Endometrium (tissue), 2 donors: ENCODE measurements around the gene ZFTA.
"Not testable (repeated sequence)": the region's sequence is repeated elsewhere in the genome, so short reads cannot be mapped to it uniquely, and the experiment has no call there.

Experiments used
- FAIRE-seq: peaks from 2 replicates; lab custom pipeline; 2012; peaks lifted over from hg19 to GRCh38; lab: Jason Lieb, UNC
- donor health status: control.
- donor health status: control.

ZFTA gene

DNA sequence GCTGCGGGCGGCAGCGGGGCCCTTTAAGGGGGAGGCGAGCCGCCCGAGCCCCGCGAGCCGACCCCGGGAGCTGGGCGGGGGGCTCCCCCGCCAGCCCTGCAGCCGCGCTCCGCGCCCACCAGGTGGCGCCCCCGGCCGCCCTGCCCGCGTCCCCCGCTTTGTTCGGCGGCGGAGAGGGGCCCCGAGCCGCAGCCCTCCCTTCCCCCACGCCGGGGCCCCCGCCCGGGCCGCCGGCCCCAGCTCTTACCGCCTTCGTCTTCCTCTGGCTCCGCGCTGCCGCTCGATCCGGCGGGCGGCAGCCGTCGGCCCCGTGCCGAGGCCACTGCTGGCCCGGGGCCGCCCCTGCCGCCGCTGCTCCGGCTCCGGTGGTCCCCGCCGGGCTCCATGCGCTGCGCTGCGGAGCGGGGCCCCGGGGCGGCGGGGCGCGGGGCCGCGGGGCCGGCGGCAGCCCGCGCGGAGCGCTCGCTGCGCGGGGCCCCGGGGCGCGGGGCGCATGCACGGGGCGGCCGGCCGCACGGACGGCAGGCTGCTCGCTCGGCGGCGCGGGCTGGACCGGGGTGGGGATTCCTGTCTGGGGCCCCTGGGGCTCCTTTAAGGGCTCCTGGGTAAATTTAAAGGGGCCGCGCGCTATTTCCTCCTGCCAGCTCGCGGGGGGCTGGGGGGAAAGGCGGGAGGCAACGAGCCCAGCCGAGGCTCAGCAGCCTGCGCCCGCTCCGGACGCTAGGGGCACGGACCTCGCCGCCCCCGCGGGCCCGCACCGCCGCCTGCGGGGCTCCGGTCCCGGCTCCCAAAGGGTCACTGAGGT is at the start of gene ZFTA:
TSS of gene ZFTA (minus strand) at position 539 of the 805 bp plus-strand sequence. CDS start at position 386, 153 bp downstream.
- no peak for FAIRE-seq

DNA sequence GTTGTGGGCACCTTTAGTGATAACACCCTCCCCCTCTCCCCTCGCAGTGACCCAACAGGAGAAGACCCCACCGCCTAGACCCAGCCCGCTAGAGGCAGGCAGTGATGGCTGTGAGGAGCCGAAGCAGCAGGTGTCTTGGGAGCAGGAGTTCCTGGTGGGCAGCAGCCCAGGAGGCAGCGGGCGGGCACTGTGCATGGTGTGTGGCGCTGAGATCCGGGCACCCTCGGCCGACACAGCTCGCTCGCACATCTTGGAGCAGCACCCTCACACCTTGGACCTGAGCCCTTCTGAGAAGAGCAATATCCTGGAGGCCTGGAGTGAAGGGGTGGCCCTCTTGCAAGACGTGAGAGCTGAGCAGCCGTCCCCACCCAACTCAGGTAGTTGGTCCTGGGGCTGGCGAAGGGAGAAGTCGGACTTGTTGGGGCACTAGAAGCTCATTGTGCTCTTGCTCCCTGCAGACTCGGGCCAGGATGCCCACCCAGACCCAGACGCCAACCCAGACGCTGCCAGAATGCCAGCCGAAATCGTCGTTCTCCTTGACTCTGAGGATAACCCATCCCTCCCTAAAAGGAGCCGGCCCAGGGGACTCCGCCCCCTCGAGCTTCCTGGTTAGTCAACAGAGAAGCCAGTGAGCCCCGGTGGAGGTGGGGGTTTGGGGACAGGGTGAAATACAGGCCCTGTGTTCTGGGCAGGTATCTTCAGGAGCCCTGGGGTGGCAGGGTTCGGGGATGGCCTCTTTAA is 49.4 kb upstream of the ZFTA start:
- FAIRE-seq = no peak

DNA sequence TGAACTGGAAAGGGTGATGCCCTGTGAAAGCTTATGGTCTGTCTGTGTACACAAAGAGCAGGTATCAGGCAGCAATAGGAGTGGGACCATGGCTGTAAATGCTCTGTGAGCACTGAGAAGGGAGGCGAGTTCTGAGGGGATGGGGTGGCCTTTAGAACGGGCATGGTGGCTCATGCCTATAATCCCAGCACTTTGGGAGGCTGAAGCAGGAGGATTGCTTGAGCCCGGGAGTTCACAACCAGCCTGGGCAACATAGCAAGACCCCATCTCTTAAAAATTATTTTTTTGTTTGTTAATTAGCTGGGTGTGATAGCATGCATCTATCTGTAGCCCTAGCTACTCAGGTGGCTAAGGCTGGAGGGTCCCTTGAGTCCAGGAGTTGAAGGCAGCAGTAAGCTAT is 48.2 kb upstream of the ZFTA start:
- FAIRE-seq = no peak

GRCh38 chr11:63816166-63816565 is 47.6 kb upstream of the ZFTA start:
- no peak for FAIRE-seq

GRCh38 chr11:63814383-63814736 is 45.8 kb upstream of the ZFTA start:
- FAIRE-seq = no peak

- no peak for FAIRE-seq
These were observed 45.2 kb upstream of the ZFTA start for GRCh38 chr11:63813563-63814382.

GRCh38 chr11:63813035-63813562 is 44.5 kb upstream of the ZFTA start, which contains the start of gene SPINDOC:
TSS of gene SPINDOC (plus strand) at chr11:63813456. CDS start at chr11:63813687, 231 bp downstream.
- no peak for FAIRE-seq

GRCh38 chr11:63811522-63811921 is 42.9 kb upstream of the ZFTA start:
- no peak for FAIRE-seq

GRCh38 chr11:63810383-63810782 is 41.8 kb upstream of the ZFTA start:
- not testable (repeated sequence) for FAIRE-seq

- no peak for FAIRE-seq
These were observed 37.4 kb upstream of the ZFTA start for GRCh38 chr11:63805844-63806415.

DNA sequence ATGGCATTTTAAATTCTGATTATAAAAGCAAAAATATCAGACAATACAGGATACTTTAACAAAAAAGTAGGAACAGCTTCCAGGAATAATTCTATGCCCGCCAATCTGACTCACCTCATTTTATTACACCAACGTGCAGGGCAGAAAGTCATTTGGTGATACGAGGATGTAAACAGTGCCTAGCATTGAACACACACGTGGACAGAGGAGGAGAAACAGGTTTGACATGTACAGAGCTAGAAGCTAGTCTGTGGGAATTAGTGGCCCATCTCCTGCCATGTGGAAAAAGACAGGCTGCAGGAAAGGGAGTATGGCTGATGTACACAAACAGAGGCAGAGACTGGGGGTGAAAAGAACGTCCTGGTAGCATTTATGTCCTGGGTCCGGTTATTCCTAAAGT is 35.7 kb upstream of the ZFTA start:
- no peak for FAIRE-seq

- no peak for FAIRE-seq
These were observed 34.3 kb upstream of the ZFTA start for GRCh38 chr11:63802637-63803414.

DNA sequence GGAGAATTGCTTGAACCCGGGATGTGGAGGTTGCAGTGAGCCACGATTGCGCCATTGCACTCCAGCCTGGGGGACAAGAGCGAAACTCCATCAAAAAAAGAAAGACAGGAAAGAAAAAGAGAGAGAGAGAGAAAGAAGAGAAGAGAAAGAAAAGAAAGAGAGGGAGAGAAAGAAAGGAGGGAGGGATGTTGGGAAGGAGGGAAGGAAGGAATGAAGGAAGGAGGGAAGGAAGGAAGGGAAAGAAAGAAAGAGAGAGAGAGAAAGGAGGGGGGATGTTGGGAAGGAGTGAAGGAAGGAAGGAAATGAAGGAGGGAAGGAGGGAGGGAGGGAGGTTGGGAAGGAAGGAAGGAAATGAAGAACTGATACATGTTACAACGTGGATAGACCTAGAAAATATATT is 32.3 kb upstream of the ZFTA start:
- no peak for FAIRE-seq

- no peak for FAIRE-seq
These were observed 26.5 kb upstream of the ZFTA start for GRCh38 chr11:63795066-63795465.

DNA sequence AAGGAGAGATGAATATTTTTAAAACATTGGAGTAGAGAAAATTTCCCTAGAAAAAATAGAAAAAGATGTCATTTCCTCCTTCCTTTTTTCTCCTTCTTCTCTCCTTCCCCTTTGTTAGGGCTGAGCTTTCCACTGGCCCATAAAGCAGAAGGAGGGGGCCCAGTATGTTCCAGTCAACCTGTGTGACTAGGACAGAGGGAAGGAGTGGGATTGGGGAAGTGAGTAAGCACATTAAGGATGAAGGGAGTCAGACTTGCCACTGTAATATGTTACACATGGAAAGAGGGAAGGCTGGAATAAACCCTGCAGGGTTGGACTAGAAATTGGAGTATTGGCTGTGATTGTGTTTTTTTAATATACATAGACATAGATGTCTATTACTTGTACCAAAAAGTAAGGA is 24.6 kb upstream of the ZFTA start:
- no peak for FAIRE-seq

GRCh38 chr11:63791495-63792167 is 23.1 kb upstream of the ZFTA start:
- FAIRE-seq = no peak

DNA sequence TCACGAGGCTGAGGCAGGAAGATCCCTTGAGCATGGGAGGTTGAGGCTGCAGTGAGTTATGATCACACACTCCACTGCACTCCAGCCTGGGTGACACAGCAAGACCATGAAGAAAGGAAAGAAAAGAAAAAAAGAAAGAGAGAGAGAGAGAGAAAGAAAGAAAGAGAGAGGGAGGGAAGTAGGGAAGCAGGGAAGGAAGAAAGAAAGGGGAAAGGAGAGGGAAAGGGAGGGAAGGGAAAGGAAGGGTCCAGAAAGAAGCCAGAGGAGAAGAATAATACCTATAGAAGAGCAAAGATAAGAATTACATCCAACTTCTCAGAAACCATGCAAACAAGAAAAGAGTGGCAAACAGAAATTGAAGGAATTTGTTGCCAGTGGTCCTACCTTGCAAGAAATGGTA is 17.2 kb upstream of the ZFTA start:
- no peak for FAIRE-seq

GRCh38 chr11:63783925-63784592 is 15.5 kb upstream of the ZFTA start:
- FAIRE-seq = no peak

- no peak for FAIRE-seq
These were observed 14.2 kb upstream of the ZFTA start for GRCh38 chr11:63782749-63783148.

- no peak for FAIRE-seq
These were observed 10.5 kb upstream of the ZFTA start for GRCh38 chr11:63779039-63779438.
